SK-MEL-5 (cell line): Measurements from ENCODE around the gene ARFIP1. TPM values are rescaled to one million over a fixed set of nuclear protein-coding genes. Genes with fewer than 3 reads are reported as not detected.
"Not testable (repeated sequence)": the region's sequence is repeated elsewhere in the genome, so short reads cannot be mapped to it uniquely, and the experiment has no call there.

Experiments
- DNase-seq: peaks from one replicate; pipeline ENCODE4 v3.0.0-alpha.2; 2016; ENCODE audit warnings: low read depth, low spot score
- in situ Hi-C: cut with HindIII; loops from 2 replicates; pipeline ENCODE4 v1.10.0; 2016; ENCODE audit warnings: low sequenced_read_pairs, high pct_unique_total_duplicates, low pct_unique_long_range_greater_than_20kb
- polyA plus RNA-seq, 2 experiments: library from polyadenylated mRNA; depleted of rRNA; stranded (reverse); fragments of >200 nt; gene quantifications; 2 replicates each; pipeline ENCODE4 v1.2.3, GENCODE V29; 2015
- total RNA-seq: library from RNA; depleted of rRNA; stranded (reverse); fragments of >200 nt; shearing (Covaris generic); gene quantifications from 2 replicates; pipeline ENCODE4 v1.2.3, GENCODE V29; 2014; rRNA removed

ARFIP1 gene, protein sequence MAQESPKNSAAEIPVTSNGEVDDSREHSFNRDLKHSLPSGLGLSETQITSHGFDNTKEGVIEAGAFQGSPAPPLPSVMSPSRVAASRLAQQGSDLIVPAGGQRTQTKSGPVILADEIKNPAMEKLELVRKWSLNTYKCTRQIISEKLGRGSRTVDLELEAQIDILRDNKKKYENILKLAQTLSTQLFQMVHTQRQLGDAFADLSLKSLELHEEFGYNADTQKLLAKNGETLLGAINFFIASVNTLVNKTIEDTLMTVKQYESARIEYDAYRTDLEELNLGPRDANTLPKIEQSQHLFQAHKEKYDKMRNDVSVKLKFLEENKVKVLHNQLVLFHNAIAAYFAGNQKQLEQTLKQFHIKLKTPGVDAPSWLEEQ
- total RNA-seq, result 41.2 and 42.0 TPM in 2 replicates
- polyA plus RNA-seq (2015; cell fraction: cytosol; rRNA removed), result 25.9 and 26.4 TPM in 2 replicates
- 10.1 and 14.6 TPM in 2 replicates for polyA plus RNA-seq (2015; cell fraction: nucleus; rRNA removed)

DNA sequence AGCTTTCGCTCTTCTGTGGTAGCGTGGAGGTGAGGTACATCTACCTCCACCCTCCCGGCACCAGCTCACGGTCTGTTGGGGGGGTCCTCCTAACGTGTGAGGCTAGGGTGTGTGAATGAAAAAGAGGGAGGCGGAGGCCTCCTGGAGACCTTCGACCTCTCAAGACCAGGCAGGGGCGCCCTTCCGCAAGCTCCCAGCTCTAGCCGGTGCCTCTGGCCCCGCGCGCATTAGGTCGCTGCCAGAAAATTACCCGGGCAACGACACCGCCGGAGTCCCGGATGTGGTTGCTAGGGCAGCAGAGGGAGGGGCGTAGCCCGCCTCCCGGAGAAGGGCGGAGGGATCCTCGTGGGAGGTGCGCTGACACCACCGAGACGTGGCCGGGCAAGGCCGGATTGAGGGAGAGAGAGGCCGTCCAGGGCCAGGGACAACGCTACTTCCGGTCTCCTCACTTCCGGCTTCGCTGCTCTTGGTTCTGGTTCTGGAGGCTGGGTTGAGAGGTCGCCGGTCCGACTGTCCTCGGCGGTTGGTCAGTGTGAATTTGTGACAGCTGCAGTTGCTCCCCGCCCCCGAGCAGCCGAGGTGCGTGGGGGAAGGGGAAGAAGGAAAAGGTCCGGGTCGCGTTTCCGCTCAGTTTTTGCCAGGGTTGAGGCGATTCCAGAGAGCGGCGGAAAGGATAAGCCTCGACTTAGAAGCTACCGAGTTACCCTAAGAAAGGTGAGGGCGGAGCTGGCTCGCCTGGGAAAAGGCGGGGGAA lies at the start of gene ARFIP1, which contains the start of gene TIGD4:
Gene ARFIP1, plus strand, starts transcription at position 442 of the 754 bp plus-strand sequence. CDS start 49,680 bp downstream, outside the sequence.
Gene TIGD4, minus strand, starts transcription at position 218 of the 754 bp plus-strand sequence. CDS start 8,726 bp downstream, outside the sequence.
- in situ Hi-C loops, result no loop called here

GRCh38 chr4:152731997-152732396 lies 47.8 kb upstream of the ARFIP1 start:
- DNase-seq, result no peak
- in situ Hi-C loops, result no loop called here

More for the DNA sequence above, at the start of gene ARFIP1, which contains the start of gene TIGD4:
- peak; percentile 95 for DNase-seq

DNA sequence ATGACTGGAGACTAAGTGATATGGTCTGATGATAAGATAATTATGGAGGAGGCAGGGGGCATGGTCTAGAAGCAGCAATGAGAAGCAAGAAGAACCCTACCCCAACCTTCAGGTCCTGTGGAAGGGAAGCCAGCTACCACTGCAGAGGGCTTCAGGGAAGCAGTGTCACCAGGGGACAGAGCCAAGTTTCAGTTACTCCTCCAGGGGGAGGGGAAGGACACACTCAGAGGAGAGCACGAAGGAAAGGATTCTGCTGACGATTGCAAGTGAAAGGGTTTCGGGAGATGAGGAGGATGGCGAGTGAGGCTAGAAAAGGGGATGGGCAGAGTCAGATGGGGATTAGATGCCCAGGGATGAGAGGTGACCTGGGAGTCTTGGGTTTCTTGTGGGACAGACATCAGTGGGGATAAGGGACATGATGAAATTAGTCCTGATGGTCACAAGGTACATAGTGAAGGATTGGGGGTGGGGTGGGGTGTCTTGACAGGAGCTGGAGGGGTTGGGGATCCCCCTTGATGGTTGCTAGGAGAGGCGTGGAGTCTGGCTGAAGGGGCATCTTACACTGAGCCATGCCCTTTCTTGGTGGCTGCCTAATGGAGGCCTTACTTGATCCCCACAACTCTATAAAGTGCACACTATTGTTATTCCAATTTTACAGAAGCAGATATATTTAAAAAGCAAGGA lies 45.6 kb upstream of the ARFIP1 start:
- in situ Hi-C loops, result no loop called here
- no peak for DNase-seq

- in situ Hi-C loops, result no loop called here
Measured at GRCh38 chr4:152734699-152735050, 45.1 kb upstream of the ARFIP1 start.

DNA sequence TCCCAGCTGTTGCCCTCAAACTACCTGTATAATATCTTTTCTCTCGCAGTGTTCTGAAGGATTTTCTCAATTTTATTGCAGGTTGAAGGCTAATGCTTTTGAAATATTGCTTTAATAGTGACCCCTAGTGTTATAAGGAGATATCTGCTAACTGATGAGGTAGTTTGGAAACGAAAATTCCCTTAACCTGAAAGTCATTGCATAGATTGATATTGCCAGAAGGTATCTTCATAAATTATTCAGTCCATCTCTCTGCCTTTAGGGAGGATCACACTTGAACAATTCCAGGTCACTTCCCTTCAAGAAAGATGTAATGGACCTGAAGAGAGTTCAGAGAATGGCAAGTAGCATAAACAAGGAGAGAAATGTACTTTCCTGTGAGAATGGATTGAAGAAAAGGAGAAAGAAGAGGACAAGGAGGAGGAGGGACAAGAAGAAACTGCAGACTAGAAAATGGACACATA lies 44.3 kb upstream of the ARFIP1 start:
- DNase-seq, result peak; percentile 47
- in situ Hi-C loops, result no loop called here

More at GRCh38 chr4:152734699-152735050, 45.1 kb upstream of the ARFIP1 start:
- DNase-seq, result no peak

DNA sequence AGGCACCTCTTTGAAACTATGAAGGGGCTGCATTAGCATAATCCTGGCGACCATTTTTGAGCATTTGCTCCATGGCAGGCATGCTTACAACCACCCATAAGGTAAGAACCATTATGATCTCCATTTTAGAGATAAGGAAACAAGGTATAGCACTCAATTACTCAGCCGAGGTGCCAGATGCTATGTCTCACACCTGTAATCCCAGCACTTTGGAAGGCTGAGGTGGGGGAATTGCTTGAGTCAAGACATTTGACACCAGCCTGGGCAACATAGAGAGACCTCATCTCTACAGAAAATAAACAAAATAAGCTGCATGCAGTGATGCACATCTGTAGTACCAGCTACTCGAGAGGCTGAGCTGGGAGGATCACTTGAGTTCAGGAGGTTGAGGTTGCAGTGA lies 43.8 kb upstream of the ARFIP1 start:
- in situ Hi-C loops, result no loop called here
- DNase-seq, result no peak

DNA sequence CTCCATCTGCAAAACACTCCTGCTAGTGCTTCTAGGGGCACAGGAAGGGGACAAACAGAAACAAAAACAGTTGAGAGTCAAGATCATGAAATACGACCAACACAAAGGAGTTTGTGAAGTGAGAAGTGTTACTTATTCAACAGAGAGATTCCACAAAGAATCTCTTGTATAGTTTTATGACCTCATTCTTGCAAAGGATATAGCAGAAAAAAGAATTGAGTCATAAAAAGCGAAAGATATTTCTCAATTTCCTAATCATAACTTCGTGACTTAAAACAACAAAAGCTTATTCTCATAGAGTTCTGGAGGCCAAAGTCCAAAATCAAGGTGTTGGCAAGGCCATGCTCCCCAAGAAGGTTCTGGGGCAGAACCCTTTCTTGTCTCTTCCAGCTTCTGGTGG lies 40.9 kb upstream of the ARFIP1 start:
- in situ Hi-C loops, result no loop called here
- DNase-seq, result peak; percentile 56

GRCh38 chr4:152747444-152747843 lies 32.3 kb upstream of the ARFIP1 start:
- in situ Hi-C loops, result no loop called here
- DNase-seq, result no peak

DNA sequence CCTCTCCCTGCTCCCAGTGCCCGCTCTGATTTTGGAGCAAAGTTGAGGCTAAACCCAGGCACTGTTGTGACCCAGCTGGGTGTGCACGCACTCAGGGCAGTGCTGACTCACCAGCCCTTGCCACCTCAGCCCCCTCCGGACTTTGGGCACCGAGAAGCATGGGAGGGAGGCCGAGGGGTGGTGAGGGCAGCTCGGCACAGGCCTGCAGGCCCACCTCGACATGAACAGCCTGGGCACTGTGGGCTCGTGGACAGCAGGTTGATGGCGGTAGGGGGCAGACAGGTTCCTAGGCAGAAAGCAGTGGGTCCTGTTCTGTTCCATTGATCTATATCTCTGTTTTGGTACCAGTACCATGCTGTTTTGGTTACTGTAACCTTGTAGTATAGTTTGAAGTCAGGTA lies 31.1 kb upstream of the ARFIP1 start:
- in situ Hi-C loops, result no loop called here
- DNase-seq, result no peak

DNA sequence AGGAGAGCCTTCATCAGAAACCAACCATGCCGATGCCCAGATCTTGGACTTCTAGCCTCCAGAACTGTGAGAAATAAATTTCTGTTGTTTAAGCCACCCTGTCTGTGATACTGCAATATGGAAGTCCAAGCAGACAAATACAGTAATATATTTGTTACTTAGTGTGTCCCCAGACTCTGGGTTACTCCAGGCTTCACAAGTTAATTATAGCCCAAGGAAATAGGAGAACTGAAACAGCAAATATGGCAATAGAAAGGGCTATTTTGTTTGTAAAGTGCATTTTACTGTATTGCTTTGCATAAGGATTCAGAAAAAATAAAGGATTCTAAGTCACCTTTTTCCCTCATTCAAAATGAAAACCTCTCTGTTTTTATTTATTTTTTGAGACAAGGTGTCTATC lies 16.0 kb upstream of the ARFIP1 start:
- in situ Hi-C loops, result no loop called here
- no peak for DNase-seq

GRCh38 chr4:152765069-152765737 lies 14.6 kb upstream of the ARFIP1 start:
- in situ Hi-C loops, DNase-seq: not testable (repeated sequence)

- in situ Hi-C loops, result no loop called here
- DNase-seq, result no peak
Measured at GRCh38 chr4:152771741-152772533, 7.8 kb upstream of the ARFIP1 start.

DNA sequence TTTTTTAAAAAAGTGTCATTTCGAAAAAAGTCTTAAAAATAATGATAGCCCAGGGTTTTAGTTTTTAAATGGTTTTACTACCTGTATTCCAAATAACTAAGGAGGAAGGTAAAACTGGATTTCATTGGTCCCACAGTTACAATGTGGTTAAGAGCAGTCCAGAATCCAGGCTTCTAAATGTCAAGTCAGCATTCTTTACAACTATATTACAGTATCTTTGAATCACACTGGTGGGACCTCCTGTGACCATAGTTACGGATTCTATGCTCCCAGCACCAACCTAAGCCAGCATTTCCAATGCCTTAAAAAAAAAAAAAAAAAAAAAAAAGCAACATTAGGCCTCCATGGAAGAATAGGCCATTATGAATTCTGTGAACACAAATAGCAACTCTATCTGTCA lies 6.4 kb upstream of the ARFIP1 start:
- DNase-seq, result no peak
- in situ Hi-C loops, result no loop called here

DNA sequence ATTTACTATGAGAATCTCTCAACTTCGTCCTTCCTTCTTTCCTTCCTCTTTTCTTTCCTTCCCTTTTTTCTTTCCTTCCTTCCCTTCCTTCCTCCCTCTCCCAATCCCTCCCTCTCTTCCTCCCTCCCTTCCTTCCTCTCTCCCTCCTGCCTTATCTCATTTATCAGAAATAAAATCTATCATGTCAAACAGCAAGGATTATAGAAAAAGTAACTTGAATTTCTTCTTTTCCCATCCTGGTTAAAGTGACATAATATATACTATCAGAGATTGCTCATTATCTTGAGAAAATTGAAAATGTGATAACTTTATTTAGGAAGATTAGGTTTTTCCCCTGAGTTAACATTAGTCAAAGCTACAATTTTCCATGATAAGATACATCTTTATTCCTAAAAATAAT lies 5.8 kb upstream of the ARFIP1 start:
- in situ Hi-C loops, result no loop called here
- no peak for DNase-seq

DNA sequence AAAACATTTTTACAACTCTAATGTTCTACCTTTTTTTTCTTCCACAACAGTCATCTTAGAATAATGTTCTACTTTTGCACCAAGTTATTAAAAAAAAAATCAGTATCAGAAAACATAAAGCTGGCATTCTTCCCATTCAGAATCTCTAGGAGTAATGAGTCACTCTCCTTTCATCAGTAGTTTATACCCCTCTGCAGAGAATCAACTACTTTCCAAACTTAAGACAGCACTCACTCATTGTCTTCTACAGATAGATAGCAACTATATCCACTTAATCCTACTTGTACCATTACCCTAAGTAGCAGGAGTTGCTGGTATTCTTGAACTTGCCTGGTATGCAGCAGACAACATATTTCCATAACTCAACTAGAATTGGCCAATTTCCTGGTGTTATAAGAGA lies 3.4 kb upstream of the ARFIP1 start:
- in situ Hi-C loops, result no loop called here
- DNase-seq, result no peak

DNA sequence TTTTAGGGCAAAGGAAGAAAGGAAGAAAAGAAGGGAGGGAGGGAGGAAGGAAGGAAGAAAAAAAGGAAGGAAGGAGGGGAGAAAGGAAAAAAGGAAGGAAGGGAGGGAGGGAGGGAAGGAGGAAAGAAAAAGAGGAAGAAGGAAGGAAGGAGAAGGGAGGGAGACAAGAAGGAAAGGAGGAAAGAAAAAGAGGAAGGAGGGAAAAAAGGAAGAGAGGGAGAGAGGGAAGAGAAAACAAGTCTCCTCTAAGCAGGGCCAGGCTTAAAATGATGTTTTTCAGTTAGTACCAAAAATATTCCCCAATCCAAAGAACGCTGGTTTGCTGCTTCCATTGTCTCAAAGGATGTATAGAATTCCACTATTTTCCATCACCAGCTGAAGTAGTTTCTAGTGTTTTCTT lies 2.3 kb upstream of the ARFIP1 start:
- in situ Hi-C loops, result no loop called here
- DNase-seq, result no peak
